CD4-positive, alpha-beta T cell treated with Interleukin-2 at 100 ng/mL for 4 hours (primary cell): Measurements from ENCODE around the gene ERICH6B.

Experiments
- DNase-seq: peaks from one replicate; pipeline ENCODE4 v3.0.0-alpha.2; 2020; ENCODE audit warnings: low spot score

ERICH6B gene

DNA sequence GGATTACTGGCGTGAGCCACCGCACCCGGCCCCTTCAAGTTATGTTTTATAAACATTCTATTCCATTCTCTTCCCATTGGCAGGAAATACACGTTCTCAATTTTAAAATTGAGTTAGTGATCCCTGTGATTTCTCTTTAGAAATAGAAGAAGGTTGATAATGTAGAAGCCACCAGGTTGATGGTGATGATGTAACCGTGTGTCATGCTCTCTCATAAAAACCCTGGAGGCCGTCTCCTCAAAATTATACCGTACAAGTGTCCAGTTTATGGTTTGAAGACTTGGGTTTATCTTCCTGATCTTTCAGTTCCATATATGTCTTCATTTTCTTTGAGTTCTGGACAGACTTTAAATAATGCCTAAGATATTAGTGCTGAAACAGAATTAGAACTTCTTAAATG is 118.6 kb downstream of the ERICH6B start:
- no peak for DNase-seq

DNA sequence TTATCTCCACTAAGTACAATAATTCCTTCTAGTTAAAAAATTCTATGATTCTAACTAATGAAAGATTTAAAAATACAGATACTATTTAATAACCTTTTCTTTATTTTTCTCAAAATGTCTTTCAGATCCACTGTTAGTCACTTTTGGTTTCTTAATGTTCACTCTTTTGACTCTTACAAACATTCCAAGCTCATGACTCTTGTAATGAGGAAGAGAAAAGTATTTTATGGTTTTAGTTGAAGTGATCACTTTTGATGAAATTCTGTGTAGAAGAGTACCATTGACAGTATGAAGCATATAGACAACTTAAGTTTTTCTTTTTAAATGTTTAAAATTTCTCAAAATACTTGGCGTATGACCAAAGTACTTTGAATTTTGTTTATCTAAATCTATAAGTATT is 123.0 kb downstream of the ERICH6B start:
- no peak for DNase-seq
